HG03460 (cell line): ENCODE measurements around the gene SLC25A27.

Experiments used
- ATAC-seq: cut with Tn5 transposase; IDR thresholded peaks from one replicate; pipeline ENCODE4 v1.9.1; 2021; ENCODE audit not compliant: unreplicated experiment

Gene SLC25A27

GRCh38 chr6:46648869-46649492 lies 3.8 kb upstream of the SLC25A27 start:
- no peak for ATAC-seq

- no peak for ATAC-seq
Observed at GRCh38 chr6:46651006-46651405, 1.8 kb upstream of the SLC25A27 start.

GRCh38 chr6:46651816-46652215 lies 959 bp upstream of the SLC25A27 start:
- no peak for ATAC-seq

DNA sequence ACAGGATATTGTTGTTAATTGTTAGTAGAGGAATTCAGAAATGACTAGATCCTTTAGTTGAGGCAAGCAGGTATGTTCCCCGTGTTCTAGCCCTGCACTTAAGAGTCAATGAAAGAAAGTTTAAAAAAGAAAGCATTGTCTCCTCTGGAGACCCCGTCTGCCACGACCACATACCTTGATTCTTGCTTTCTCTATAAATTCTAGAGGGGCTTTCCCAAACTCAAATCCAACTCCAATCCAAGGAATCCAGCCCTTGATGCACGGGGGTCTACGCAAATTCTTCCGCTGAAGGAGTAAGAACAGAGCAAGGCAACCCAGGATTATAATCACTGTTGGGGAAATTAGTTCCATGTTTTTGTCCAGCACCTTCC lies 558 bp upstream of the SLC25A27 start:
- no peak for ATAC-seq

GRCh38 chr6:46653439-46654195 lies 842 bp downstream of the SLC25A27 start:
- ATAC-seq: no peak

DNA sequence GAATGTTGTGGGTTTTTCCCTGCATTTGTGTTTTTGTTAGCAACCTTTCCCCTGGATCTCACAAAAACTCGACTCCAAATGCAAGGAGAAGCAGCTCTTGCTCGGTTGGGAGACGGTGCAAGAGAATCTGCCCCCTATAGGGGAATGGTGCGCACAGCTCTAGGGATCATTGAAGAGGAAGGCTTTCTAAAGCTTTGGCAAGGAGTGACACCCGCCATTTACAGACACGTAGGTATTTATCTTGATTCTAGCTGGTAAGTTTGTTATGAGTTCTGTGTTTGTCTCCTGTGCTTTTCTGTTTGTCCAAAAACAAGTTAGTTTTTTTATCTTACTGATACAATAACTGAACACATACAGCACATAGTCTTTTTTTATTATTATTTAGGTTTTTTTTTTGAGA lies 3.0 kb downstream of the SLC25A27 start:
- no peak for ATAC-seq

DNA sequence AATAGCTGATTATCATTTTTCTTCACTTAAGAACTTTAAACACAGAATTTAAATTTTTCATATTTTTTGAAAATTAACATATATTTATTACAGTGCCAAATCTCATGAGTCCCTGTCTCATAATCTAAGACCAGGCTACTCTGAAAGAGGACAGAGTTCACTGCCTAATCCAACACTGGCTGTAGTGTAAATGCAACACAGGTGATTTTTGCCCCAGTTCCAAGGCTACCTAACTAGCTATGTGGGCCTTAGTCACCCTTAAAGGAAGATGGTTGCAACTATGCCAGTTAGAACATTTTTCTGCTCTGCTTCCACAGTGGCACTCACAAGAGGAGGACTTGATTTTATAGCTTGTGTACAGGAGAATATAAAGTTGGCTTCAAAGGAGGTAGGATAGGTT lies 4.9 kb downstream of the SLC25A27 start:
- no peak for ATAC-seq

GRCh38 chr6:46661483-46661882 lies 8.7 kb downstream of the SLC25A27 start:
- no peak for ATAC-seq

DNA sequence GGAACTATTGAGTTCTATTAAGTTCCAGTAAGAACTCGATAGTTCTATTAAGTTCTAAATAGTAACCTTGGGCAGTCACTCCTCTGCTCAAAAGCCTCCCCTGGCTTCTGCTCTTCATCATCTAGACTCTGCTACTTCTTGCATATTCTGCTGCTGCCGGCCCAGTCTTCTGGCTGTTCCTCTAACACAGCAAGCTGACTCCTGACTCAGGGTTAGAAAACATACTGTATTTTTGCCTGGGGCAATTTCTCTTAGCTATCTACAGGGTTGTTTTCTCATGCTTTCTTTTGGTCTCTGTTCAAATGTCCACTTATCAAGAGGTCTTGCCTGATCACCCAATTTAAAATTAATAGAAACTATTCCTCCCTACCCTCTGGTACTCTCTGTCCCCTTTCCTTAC lies 14.6 kb downstream of the SLC25A27 start:
- no peak for ATAC-seq

GRCh38 chr6:46674410-46674809 lies 21.6 kb downstream of the SLC25A27 start:
- ATAC-seq: no peak

DNA sequence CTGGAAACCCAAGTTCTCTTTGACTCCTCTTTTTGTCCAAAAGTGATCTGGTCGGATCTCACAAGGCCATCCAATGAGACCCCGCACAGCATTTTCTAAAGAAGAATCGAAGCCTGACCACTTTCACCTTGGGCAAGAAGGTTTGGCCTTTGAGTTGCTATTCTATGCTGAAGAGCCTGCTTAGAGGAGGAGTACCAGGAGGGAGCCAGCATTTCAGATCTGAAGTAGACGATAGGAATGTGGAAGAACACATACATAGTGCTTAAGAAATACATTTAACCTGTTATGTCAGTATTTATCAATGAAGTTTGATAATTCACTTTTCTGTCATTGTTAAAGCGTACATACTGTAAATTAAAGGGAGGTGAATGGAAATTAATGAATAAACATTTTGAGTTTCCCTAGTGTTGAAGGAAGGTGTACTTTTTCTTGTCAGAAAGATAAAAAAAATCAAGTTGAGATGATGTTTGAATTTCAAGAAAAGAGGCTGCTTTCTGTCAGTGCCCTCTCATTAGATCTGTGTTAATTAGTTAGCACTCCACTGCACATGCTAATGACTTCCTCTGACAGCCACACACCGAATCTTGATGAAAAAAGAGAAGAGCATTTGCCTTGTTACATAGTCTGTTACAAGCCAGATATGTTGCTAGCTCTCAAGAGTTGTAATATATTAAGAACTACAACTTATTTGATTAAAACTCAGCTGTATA lies 24.0 kb downstream of the SLC25A27 start:
- ATAC-seq: no peak

DNA sequence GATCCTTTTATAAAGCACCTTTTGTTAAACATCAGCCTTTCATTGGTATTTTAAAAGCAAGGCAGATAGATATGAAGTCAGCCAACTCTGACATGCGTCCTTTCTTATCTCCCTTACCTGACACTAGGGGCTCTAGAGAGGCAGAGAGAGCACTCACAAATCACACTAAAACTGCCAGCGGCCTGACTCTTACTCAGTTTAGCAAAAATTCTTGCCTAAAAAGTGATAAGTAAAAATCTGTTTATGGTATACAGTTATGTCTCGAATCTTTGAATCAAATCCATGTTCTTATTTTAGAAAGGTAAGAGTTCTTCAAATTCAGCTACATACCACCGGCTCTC lies 24.5 kb downstream of the SLC25A27 start:
- ATAC-seq: no peak

DNA sequence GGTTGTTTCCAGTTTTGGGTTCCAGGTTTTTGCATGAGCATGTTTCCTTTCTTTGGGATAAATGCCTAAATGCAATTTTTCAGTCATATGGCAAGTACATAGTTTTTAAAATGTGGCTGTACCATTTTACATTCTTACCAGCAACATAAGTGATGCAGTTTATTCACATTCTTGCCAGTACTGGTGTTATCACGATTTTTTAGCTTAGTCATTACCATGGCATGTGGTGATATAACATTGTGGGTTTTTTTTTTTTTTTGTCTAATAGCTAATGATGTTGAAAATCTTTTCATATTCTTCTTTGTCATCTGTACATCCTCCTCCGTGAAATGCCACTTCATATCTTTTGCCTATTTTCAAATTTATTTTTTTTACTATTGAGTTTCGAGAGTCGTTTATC lies 32.0 kb downstream of the SLC25A27 start:
- no peak for ATAC-seq

DNA sequence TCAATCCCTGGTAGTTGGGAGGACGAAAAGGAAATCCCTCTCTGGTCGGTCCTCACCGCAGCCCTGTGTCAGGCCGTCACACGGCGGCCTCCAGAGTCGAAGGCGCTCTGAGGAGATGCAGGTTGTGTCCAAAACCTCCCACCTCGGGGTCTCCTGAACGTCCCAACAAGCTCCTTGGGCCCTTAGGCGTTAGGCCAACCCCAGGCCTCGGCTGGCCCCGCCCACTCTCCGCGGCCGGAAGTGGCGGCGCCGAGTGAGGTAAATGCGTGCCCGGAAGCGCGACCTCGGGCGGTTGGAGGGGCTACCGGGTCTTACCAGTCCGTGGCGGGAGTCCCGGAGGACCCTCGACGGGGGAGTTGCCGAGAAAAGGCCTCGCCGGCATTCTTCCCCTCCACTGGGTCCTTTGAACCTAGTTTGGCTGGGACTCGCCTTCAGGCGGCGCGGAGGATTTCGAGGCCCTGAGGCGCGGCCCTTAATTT lies 34.9 kb downstream of the SLC25A27 start, which contains the start of gene TDRD6:
TDRD6 (plus strand) TSS at position 267 of the 479 bp plus-strand sequence. CDS start 244 bp downstream, outside the sequence.
- ATAC-seq: no peak

- ATAC-seq: no peak
Observed at GRCh38 chr6:46688117-46688965, 35.6 kb downstream of the SLC25A27 start.

- no peak for ATAC-seq
Observed at GRCh38 chr6:46688966-46689335, 36.2 kb downstream of the SLC25A27 start.

- ATAC-seq: no peak
Observed at GRCh38 chr6:46689657-46690056, 36.9 kb downstream of the SLC25A27 start.

- no peak for ATAC-seq
Observed at GRCh38 chr6:46690141-46690755, 37.5 kb downstream of the SLC25A27 start.

GRCh38 chr6:46690911-46691451 lies 38.2 kb downstream of the SLC25A27 start:
- ATAC-seq: no peak

DNA sequence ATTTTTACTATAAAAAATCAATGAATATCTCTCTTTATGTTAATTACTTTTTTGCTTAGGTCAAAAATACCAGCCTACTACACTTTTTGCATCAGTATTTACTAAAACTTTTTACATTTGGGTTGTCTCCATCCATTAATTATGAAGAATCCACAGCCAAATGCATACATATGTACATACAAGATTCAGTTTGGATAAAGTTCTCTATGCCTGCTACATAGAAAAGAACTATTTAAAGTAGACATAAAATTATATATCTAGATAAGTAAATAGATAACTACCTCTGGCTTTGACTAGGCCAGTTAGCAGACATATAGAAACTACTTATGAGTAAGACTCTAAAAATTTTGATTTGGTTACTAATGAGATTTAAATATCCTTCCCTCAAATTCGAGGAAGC lies 47.2 kb downstream of the SLC25A27 start:
- no peak for ATAC-seq
